HG02973 (cell line): ENCODE results near the gene MBD3L2B.
"Not testable (repeated sequence)": the region's sequence is repeated elsewhere in the genome, so short reads cannot be mapped to it uniquely, and the experiment has no call there.

ENCODE experiments used
- ATAC-seq: cut with Tn5 transposase; IDR thresholded peaks from one replicate; pipeline ENCODE4 v1.9.1; 2021; ENCODE audit warnings: moderate library complexity; ENCODE audit not compliant: unreplicated experiment

The MBD3L2B gene

GRCh38 chr19:7021331-7021730, at the start of gene MBD3L2B:
Gene MBD3L2B (minus strand): TSS chr19:7021431. CDS start chr19:7021397, 34 bp downstream.
- not testable (repeated sequence) for ATAC-seq

DNA sequence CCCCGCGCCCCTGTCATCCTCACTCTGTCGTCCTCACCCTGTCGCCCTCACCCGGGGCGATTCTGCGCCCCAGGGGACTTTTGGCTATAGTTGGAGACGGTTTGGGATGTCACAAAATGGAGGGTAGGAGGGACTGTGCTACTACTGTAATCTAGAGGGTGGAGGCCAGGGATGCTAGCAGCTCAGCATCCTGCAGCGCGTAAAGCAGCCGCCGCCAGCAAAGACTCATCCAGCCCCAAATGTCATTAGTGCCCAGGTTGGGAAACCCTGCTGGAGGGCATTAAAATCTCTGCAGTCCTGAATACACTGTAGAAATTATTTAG, 48.6 kb upstream of the MBD3L2B start:
- ATAC-seq = no peak

DNA sequence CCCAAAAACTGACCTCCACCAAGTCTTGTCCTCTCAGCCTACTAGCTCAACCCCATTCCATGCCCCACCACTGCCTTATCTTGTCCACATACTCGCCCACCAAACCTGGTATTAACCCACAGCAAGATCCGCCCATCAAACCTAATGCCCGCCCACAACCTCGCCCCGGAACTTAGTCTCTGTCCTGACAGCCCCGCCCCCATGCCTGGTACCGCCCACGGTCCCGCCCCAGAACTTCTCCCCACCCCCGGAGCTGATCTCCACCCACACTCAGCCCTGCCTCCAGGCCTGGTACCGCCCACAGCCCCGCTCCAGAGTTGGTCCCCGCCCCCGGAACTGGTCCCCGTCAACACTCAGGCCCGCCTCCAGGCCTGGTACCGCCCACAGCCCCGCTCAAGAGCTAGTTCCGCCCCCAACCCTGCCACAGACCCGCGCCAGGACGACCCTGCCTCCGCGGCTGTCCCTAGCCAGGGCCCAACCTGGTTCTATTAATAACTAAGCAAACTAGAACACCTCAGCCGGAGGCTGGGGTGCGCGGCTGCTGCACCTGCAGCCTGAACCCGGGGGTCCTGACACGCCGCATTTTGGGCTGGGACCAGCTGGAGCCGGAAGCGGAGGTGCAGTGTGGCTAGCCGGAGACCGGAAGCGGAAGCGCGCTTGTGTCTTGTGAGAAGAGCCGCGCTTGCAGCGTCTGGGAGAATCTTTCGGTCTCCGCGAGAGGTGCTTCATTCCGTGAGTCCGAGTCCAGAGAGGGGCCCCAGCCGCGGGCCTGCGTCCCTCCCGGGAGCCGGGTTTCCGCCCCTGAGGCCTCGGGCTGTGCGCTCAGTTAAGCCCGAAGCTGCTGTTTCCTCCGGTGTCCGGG, 48.0 kb upstream of the MBD3L2B start, which contains the start of gene ZNF557:
Gene ZNF557, plus strand, starts transcription at position 662 of the 862 bp plus-strand sequence. CDS start 5,372 bp downstream, outside the sequence.
- peak; percentile 75 for ATAC-seq

DNA sequence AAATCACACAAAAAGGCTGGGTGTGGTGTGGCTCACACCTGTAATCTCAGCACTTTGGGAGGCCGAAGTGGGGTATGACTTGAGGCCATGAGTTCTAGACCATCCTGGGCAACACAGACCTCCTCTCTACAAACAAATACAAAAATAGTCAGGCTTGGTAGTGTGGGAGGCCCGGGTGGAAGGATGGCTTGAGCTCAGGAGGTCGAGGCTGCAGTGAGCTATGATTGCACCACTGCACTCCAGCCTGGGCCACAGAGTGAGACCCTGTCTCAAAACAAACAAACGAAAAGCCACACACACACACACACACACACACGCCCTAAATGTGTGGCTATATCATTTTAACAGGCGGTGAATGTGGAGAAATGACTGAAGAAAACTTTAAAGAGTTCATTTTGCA, 47.4 kb upstream of the MBD3L2B start:
- no peak for ATAC-seq

DNA sequence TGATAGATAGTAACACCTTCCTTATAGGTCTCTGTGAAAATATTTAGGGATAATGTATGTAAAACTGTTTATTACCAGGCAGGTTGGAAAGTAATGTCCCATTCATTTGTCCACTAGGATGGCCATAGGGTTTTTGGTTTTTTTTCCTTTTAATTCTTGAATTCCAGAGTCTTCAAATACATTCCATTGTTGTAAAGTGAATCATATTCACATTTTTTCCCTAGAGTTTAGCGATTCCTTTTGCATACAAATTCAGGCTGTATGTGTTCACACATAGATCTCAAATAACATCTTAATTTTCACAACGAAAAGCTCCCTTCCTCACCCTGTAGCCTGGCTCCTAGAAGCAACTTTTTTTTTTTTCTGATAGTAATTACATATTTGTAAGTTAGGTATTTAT, 46.5 kb upstream of the MBD3L2B start:
- no peak for ATAC-seq

DNA sequence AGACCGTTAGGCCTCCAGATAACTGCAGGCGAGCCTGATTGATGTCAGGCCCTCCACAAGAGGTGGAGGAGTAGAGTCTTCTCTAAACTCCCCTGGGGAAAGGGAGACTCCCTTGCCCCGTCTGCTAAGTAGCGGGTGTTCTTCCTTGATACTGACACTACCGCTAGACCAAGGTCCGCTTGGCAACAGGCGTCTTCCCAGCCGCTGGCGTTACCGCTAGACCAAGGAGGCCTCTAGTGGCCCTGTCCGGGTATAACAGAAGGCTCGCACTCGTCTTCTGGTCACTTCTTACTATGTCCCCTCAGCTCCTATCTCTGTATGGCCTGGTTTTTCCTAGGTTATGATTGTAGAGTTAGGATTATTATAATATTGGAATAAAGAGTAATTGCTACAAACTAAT, 45.9 kb upstream of the MBD3L2B start:
- ATAC-seq = not testable (repeated sequence)

DNA sequence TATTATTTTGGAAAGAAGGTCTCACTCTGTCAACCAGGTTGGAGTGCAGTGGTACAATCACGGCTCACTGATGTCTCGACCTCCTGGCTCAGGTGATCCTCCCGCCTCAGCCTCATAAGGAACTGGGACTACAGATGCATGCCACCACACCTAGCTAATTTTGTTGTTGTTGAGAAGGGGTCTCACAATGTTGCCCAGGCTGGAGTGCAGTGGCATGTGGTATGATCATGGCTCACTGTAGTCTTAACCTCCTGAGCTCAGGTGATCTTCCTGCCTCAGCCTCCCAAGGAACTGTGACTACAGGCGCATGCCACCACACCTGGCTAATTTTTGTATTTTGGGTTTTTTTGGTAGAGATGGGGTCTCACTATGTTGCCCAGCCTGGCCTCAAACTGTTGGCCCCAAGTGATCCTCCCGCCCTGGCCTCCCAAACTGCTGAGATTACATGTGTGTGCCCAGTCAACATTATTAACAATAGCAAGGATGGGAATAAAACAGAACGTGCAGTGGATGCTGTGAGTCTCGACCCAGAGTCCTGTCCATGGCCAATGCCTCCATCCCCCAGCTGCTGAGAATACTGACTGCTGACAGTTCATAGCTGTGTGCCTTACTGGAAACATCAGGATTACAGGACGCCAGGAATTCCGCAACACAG, 42.7 kb upstream of the MBD3L2B start:
- no peak for ATAC-seq

GRCh38 chr19:7063339-7063738, 42.1 kb upstream of the MBD3L2B start:
- no peak for ATAC-seq

DNA sequence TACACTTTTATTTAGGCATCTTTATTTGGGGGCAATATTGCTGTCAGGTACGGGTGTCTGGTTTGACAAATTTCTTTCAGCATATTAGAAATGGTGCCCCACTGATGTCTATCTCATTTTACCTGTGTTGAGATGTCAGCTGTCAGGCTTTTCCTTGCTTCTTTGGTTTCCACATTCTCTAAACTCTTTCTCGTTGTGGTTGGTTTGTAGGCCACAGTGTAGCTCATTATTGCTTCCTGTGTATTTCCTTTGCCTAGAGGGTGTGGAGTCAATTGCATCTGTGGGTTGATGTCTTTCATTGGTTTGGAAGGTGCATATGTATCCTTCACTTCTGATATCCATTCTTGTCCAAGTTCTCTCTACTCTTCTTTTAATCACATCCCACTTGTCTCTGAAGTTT, 38.7 kb upstream of the MBD3L2B start:
- ATAC-seq = not testable (repeated sequence)

GRCh38 chr19:7058576-7058975, 37.3 kb upstream of the MBD3L2B start, which contains the start of gene MBD3L3:
Gene MBD3L3 (minus strand): TSS chr19:7058676. CDS start chr19:7058605, 71 bp downstream.
- not testable (repeated sequence) for ATAC-seq

- not testable (repeated sequence) for ATAC-seq
These were observed 35.1 kb upstream of the MBD3L2B start for GRCh38 chr19:7056371-7056770.

DNA sequence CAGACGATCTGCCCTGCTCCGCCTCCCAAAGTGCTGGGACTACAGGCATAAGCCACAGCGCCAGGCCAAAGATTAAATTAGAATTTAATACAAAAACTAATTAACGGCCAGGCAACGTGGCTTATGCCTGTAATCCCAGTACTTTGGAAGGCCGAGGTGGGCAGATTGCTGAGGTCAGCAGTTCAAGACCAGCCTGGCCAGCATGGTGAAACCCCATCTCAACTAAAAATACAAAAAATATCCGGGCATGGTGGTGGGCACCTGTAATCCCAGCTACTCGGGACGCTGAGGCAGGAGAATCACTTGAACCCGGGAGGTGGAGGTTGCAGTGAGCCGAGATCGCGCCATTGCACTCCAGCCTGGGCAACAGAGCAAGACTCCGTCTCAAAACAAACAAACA, 34.4 kb upstream of the MBD3L2B start:
- ATAC-seq = not testable (repeated sequence)

- not testable (repeated sequence) for ATAC-seq
These were observed 33.6 kb upstream of the MBD3L2B start for GRCh38 chr19:7054635-7055368.

DNA sequence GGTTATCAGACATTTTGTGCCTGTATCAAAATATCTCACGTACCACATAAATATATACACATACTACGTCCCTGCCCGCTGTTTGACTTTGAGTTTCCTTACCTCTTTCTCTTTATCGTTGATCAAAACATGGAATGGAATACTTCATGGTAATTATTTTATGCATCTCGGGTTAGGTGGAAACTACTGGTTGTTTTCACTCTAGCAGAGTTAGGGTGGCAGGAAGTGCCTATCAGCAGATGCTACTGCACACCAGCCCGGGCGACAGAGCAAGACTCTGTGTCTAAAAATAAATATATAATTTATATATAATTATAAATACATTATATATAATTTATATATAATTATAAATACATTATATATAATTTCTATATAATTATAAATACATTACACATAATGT, 31.7 kb upstream of the MBD3L2B start:
- not testable (repeated sequence) for ATAC-seq

- not testable (repeated sequence) for ATAC-seq
These were observed 30.2 kb upstream of the MBD3L2B start for GRCh38 chr19:7051421-7051820.

- ATAC-seq = not testable (repeated sequence)
These were observed 27.8 kb upstream of the MBD3L2B start, which contains the start of gene MBD3L2 for GRCh38 chr19:7049021-7049420. Gene MBD3L2 (plus strand): TSS chr19:7049321. CDS start chr19:7049374, 53 bp downstream.

DNA sequence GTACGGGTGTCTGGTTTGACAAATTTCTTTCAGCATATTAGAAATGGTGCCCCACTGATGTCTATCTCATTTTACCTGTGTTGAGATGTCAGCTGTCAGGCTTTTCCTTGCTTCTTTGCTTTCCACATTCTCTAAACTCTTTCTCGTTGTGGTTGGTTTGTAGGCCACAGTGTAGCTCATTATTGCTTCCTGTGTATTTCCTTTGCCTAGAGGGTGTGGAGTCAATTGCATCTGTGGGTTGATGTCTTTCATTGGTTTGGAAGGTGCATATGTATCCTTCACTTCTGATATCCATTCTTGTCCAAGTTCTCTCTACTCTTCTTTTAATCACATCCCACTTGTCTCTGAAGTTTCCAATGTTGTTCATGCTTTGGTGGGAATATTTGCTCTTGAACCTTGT, 20.3 kb upstream of the MBD3L2B start:
- not testable (repeated sequence) for ATAC-seq

DNA sequence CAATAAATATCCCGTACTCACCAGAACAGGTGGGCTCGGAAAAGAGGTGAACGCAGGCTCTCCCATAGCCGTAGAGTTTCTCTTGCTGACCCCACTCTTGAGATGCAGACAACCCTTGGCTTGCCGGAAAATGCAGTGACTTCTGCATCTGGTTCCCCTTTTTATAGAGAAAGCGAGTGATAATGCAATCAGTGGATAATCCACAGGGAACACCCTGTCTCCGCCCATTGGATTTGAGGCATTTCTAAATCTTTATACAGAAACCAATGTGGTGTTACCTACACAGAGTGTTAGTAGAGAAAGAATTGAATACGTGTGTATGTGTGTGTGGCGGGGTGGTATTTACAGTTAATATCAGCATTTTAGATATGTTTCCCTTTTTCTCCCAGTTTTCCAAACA, 18.8 kb upstream of the MBD3L2B start, which contains the start of gene MBD3L4:
Gene MBD3L4, minus strand, starts transcription at position 101 of the 400 bp plus-strand sequence. Its CDS starts 35 bp downstream, at position 66.
- ATAC-seq = not testable (repeated sequence)

- ATAC-seq = not testable (repeated sequence)
These were observed 9.0 kb upstream of the MBD3L2B start, which contains the start of gene MBD3L5 for GRCh38 chr19:7030278-7030677. Gene MBD3L5 (plus strand): TSS chr19:7030578. CDS start chr19:7030612, 34 bp downstream.

GRCh38 chr19:7028790-7029189, 7.6 kb upstream of the MBD3L2B start:
- not testable (repeated sequence) for ATAC-seq

GRCh38 chr19:7018828-7019227, 2.4 kb downstream of the MBD3L2B start:
- ATAC-seq = no peak
